H9 (cell line): ENCODE results near the gene SURF1. TPM values are rescaled to one million over a fixed set of nuclear protein-coding genes. Genes with fewer than 3 reads are reported as not detected.

Experiments used
- DNase-seq: peaks from one replicate; pipeline ENCODE4 v3.0.0-alpha.2; 2017
- H2AFZ ChIP-seq: one replicate; pipeline ENCODE4 v1.6.1; 2013; ENCODE audit warnings: mild to moderate bottlenecking, low read length, control low read depth, moderate library complexity
- H2AK5ac ChIP-seq: 2 replicates; pipeline ENCODE4 v1.6.1; 2013; ENCODE audit warnings: low read length, control low read depth, mixed read lengths; ENCODE audit not compliant: insufficient read length
- H2BK120ac ChIP-seq: one replicate; pipeline ENCODE4 v1.6.1; 2013; ENCODE audit warnings: low read depth, mild to moderate bottlenecking, low read length, control low read depth, inconsistent platforms; ENCODE audit not compliant: poor library complexity, severe bottlenecking
- H2BK12ac ChIP-seq: 2 replicates; pipeline ENCODE4 v1.6.1; 2013; ENCODE audit warnings: low read length, control low read depth, mixed read lengths, low read depth; ENCODE audit not compliant: insufficient read length
- H2BK15ac ChIP-seq: 2 replicates; pipeline ENCODE4 v1.6.1; 2013; ENCODE audit warnings: low read depth, low read length, control low read depth
- H2BK20ac ChIP-seq: one replicate; pipeline ENCODE4 v1.6.1; 2013; ENCODE audit warnings: low read depth, mild to moderate bottlenecking, low read length, control low read depth, inconsistent platforms; ENCODE audit not compliant: poor library complexity, severe bottlenecking
- H2BK5ac ChIP-seq: 2 replicates; pipeline ENCODE4 v1.6.1; 2013; ENCODE audit warnings: low read length, control low read depth, mixed read lengths; ENCODE audit not compliant: insufficient read length
- H3K14ac ChIP-seq: 2 replicates; pipeline ENCODE4 v1.6.1; 2013; ENCODE audit warnings: low read length, control low read depth; ENCODE audit not compliant: insufficient read depth
- H3K18ac ChIP-seq: 2 replicates; pipeline ENCODE4 v1.6.1; 2013; ENCODE audit warnings: low read depth, mild to moderate bottlenecking, mixed read lengths, low read length, control low read depth; ENCODE audit not compliant: insufficient read length
- H3K23ac ChIP-seq: 2 replicates; pipeline ENCODE4 v1.6.1; 2013; ENCODE audit warnings: low read length, control low read depth, mixed read lengths, low read depth; ENCODE audit not compliant: insufficient read length
- H3K23me2 ChIP-seq: 2 replicates; pipeline ENCODE4 v1.6.1; 2013; ENCODE audit warnings: low read depth, mild to moderate bottlenecking, mixed read lengths, low read length, control low read depth; ENCODE audit not compliant: insufficient read length, poor library complexity, severe bottlenecking
- H3K27ac ChIP-seq: 2 replicates; pipeline ENCODE4 v1.5.1; 2013; ENCODE audit warnings: low read length, control low read depth, mixed read lengths, low read depth; ENCODE audit not compliant: insufficient read length
- H3K27me3 ChIP-seq: 2 replicates; pipeline ENCODE4 v1.6.1; 2013; ENCODE audit warnings: low read length, control low read depth, inconsistent platforms; ENCODE audit not compliant: insufficient read depth
- H3K4ac ChIP-seq: 2 replicates; pipeline ENCODE4 v1.6.1; 2013; ENCODE audit warnings: low read depth, mild to moderate bottlenecking, control low read depth, inconsistent platforms, low read length, moderate library complexity
- H3K4me1 ChIP-seq: 2 replicates; pipeline ENCODE4 v1.6.1; 2013; ENCODE audit warnings: low read length, control low read depth, inconsistent platforms; ENCODE audit not compliant: insufficient read depth
- H3K4me2 ChIP-seq: 2 replicates; pipeline ENCODE4 v1.6.1; 2013; ENCODE audit warnings: low read length, control low read depth, mixed read lengths; ENCODE audit not compliant: insufficient read length, insufficient read depth
- H3K56ac ChIP-seq: 2 replicates; pipeline ENCODE4 v1.6.1; 2013; ENCODE audit warnings: low read depth, mild to moderate bottlenecking, mixed read lengths, low read length, control low read depth; ENCODE audit not compliant: insufficient read length
- H3K79me1 ChIP-seq: 2 replicates; pipeline ENCODE4 v1.6.1; 2013; ENCODE audit warnings: low read depth, mild to moderate bottlenecking, moderate library complexity, low read length, control low read depth, inconsistent platforms; ENCODE audit not compliant: insufficient read depth, poor library complexity, severe bottlenecking
- H3K79me2 ChIP-seq: 2 replicates; pipeline ENCODE4 v1.6.1; 2013; ENCODE audit warnings: low read length, control low read depth, inconsistent platforms; ENCODE audit not compliant: insufficient read depth
- H3K9ac ChIP-seq: 2 replicates; pipeline ENCODE4 v1.6.1; 2013; ENCODE audit warnings: low read length, control low read depth, mixed read lengths; ENCODE audit not compliant: insufficient read length; ENCODE audit errors: extremely low read depth
- H3K9me3 ChIP-seq: one replicate; pipeline ENCODE4 v1.6.1; 2013; ENCODE audit warnings: low read depth, low read length, inconsistent platforms; ENCODE audit not compliant: control insufficient read depth
- H3T11ph ChIP-seq: one replicate; pipeline ENCODE4 v1.6.1; 2013; ENCODE audit warnings: mild to moderate bottlenecking, low read length, control low read depth, inconsistent platforms
- H4K20me1 ChIP-seq: one replicate; pipeline ENCODE4 v1.6.1; 2013; ENCODE audit not compliant: control insufficient read depth, insufficient read length, insufficient read depth
- H4K5ac ChIP-seq: 2 replicates; pipeline ENCODE4 v1.6.1; 2013; ENCODE audit warnings: low read depth, mild to moderate bottlenecking, mixed read lengths, low read length, control low read depth; ENCODE audit not compliant: insufficient read length
- H4K8ac ChIP-seq: replicated peaks from 2 replicates; pipeline ENCODE4 v1.6.1; 2013; ENCODE audit warnings: low read length, control low read depth, mixed read lengths, low read depth; ENCODE audit not compliant: insufficient read length
- H4K91ac ChIP-seq: 2 replicates; pipeline ENCODE4 v1.6.1; 2013; ENCODE audit warnings: low read depth, mild to moderate bottlenecking, moderate library complexity, mixed read lengths, low read length, control low read depth; ENCODE audit not compliant: insufficient read length
- H3K27ac Mint-ChIP-seq, 3 experiments: 2 replicates in 2 of 3; 3 replicates in 1 of 3; pipeline ENCODE4 v1.8.0; 2020 to 2021; ENCODE audit warnings: mixed read lengths in 3 of 3, mild to moderate bottlenecking in 1 of 3, moderate library complexity in 1 of 3
- H3K27me3 Mint-ChIP-seq: 2 replicates; pipeline ENCODE4 v1.8.0; 2021; ENCODE audit warnings: low read depth, mild to moderate bottlenecking, moderate library complexity, mixed read lengths
- H3K36me3 Mint-ChIP-seq, 3 experiments: 2 replicates in 2 of 3; 3 replicates in 1 of 3; pipeline ENCODE4 v1.8.0; 2020 to 2021; ENCODE audit warnings: low read depth in 3 of 3, mixed read lengths in 3 of 3; ENCODE audit not compliant: insufficient read depth in 1 of 3
- H3K4me1 Mint-ChIP-seq, 2 experiments: 2 replicates each; pipeline ENCODE4 v1.8.0; 2020; ENCODE audit warnings: mixed read lengths in 2 of 2
- H3K4me3 Mint-ChIP-seq, 2 experiments: 2 replicates in 1 of 2; 3 replicates in 1 of 2; pipeline ENCODE4 v1.8.0; 2020 to 2021; ENCODE audit warnings: mild to moderate bottlenecking in 2 of 2, mixed read lengths in 2 of 2, moderate library complexity in 1 of 2
- H3K9me3 Mint-ChIP-seq, 2 experiments: 2 replicates in 1 of 2; 3 replicates in 1 of 2; pipeline ENCODE4 v1.8.0; 2020; ENCODE audit warnings: mild to moderate bottlenecking in 2 of 2, mixed read lengths in 2 of 2, moderate library complexity in 1 of 2
- WGBS: extraction: QIAGEN DNeasy Blood & Tissue Kit; methylation state at CpG from one replicate; pipeline ENCODE4 v1.1.7; 2013; ENCODE audit warnings: missing lambda C conversion rate, low lambda C conversion rate, mixed read lengths; ENCODE audit not compliant: insufficient read length; ENCODE audit errors: extremely low coverage; 5-methylcytosine and 5-hydroxymethylcytosine counted together
- total RNA-seq: library from RNA; stranded (reverse); gene quantifications from 2 replicates; pipeline ENCODE4 v1.2.1, GENCODE V29; 2021
- TF ChIP-seq, protein P1 (sequence below): fragments of 200-600 bp; sonication (generic); conservative IDR thresholded peaks from 3 replicates; pipeline ENCODE4 v1.8.0; 2021; ENCODE audit warnings: antibody characterized with exemption, mild to moderate bottlenecking

The SURF1 gene
- total RNA-seq, 1 experiment from 2014 or later, result 43.3 TPM

DNA sequence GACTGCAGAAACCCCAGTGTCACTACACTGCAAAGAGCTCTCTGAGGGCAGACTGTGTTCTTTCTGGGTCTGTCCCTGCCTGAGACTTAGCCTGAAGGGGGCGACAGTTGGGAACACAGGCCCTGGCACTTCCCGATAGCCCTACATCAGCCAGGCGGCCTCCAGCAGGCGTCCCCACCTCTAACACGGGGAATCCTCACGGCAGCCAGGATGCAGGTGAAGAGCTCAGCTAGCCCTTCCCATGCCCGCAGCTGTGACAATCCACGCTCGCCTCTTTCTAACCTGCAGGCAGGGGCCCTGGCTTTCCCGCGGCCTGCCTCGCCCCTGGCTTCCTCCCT is 14.2 kb downstream of the SURF1 start:
- Mint-ChIP-seq H3K36me3 (peaks cover 50 to 91% (median 80%) of the 10 kb centered on the region in 3 experiments), H3K27ac (peak overlapping the region in 1 of 3 experiments; percentile 10; a peak in 1 of 7 replicates), H3K9me3 (no peaks in the 10 kb centered on the region), H3K27me3 (no peaks in the 10 kb centered on the region), H3K4me1 (peaks cover 9 to 11% of the 10 kb centered on the region in 2 experiments), H3K4me3 (no peak overlapping the region; a peak in 1 of 5 replicates)
- Histone ChIP-seq H4K5ac (no peak overlapping the region), H3K4me2 (no peak overlapping the region), H2BK20ac (no peak overlapping the region), H2AK5ac (no peak overlapping the region), H4K8ac (no peak overlapping the region), H2BK120ac (no peak overlapping the region), H3K18ac (no peak overlapping the region), H3K4ac (no peak overlapping the region), H3K27ac (no peak overlapping the region), H3K9me3 (no peaks in the 10 kb centered on the region), H4K91ac (no peak overlapping the region), H3K79me1 (peaks cover 10% of the 10 kb centered on the region), H4K20me1 (no peaks in the 10 kb centered on the region), H3K79me2 (peaks cover 6% of the 10 kb centered on the region; the same call in 1 of the 2 replicates), H3K56ac (no peak overlapping the region), H3K27me3 (no peaks in the 10 kb centered on the region), H3K14ac (no peak overlapping the region), H3K4me1 (no peaks in the 10 kb centered on the region; the same call in 1 of the 2 replicates), H2BK15ac (no peak overlapping the region), H3K23me2 (no peaks in the 10 kb centered on the region), H3K23ac (no peak overlapping the region), H2BK12ac (no peak overlapping the region), H3K9ac (no peak overlapping the region), H3T11ph (no peak overlapping the region), H2BK5ac (no peak overlapping the region), H2AFZ (no peak overlapping the region)
- TF ChIP-seq, protein P1, sequence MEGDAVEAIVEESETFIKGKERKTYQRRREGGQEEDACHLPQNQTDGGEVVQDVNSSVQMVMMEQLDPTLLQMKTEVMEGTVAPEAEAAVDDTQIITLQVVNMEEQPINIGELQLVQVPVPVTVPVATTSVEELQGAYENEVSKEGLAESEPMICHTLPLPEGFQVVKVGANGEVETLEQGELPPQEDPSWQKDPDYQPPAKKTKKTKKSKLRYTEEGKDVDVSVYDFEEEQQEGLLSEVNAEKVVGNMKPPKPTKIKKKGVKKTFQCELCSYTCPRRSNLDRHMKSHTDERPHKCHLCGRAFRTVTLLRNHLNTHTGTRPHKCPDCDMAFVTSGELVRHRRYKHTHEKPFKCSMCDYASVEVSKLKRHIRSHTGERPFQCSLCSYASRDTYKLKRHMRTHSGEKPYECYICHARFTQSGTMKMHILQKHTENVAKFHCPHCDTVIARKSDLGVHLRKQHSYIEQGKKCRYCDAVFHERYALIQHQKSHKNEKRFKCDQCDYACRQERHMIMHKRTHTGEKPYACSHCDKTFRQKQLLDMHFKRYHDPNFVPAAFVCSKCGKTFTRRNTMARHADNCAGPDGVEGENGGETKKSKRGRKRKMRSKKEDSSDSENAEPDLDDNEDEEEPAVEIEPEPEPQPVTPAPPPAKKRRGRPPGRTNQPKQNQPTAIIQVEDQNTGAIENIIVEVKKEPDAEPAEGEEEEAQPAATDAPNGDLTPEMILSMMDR, result peak; percentile 66
- no CpG with 5 or more reads among the region's 12 CpGs for whole genome bisulfite sequencing
- DNase-seq, result peak; percentile 84
